ENCODE measurements around the gene NELL1. TPM values are rescaled to one million over a fixed set of nuclear protein-coding genes. Genes with fewer than 3 reads are reported as not detected.

NELL1 gene
- total and polyA plus RNA-seq, 8 donors, result 0.24 to 1.8 (median 0.71) TPM; not detected in 2

- no peak for DNase-seq
- intact Hi-C loops (cut with DNase I), result no loop called here
- H3K9me3 ChIP-seq, result peaks cover 0 to 3% of the 10 kb centered on the region in 2 donors
- H3K4me3 ChIP-seq, result no peak overlapping the region
- no peaks in the 10 kb centered on the region for H3K4me1 ChIP-seq
- ATAC-seq, result no peak
- no peaks in the 10 kb centered on the region for H3K27me3 ChIP-seq
- no peaks in the 10 kb centered on the region for H3K36me3 ChIP-seq
- H3K27ac ChIP-seq, result no peak overlapping the region
- TF ChIP-seq CTCF (IDR thresholded peaks at IDR 0.05), result no peak
Observed at GRCh38 chr11:21250196-21250595, 580.8 kb downstream of the NELL1 start.

DNA sequence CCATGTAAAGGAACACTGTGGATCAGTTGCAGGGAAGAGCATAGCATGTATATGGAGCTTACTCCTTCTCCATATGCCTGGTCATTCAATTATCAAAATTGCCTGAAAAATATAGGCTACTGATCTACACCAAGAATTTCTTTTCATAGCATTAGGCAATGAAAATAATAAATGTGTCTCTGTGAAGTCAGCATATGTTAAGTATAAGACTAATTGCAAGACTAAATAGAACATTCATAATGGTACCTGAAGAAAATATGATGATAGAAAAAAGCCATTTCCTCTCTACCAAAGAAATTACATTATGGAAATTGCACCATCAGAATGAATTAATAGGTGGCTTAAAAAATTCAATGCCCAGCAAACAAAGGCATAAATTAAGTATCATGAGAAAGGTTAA lies 584.7 kb downstream of the NELL1 start:
- ATAC-seq (no peak), DNase-seq (no peak)
- no peaks in the 10 kb centered on the region for H3K27me3 ChIP-seq
- H3K4me1 ChIP-seq, result no peaks in the 10 kb centered on the region
- no peak for TF ChIP-seq CTCF (IDR thresholded peaks at IDR 0.05)
- H3K36me3 ChIP-seq, result no peaks in the 10 kb centered on the region
- no peak overlapping the region for H3K4me3 ChIP-seq
- no peak overlapping the region for H3K27ac ChIP-seq
- intact Hi-C loops (cut with DNase I), result no loop called here
- H3K9me3 ChIP-seq, result no peaks in the 10 kb centered on the region

- Histone ChIP-seq H3K4me1 (no peaks in the 10 kb centered on the region), H3K36me3 (no peaks in the 10 kb centered on the region), H3K27me3 (no peaks in the 10 kb centered on the region), H3K9me3 (no peaks in the 10 kb centered on the region), H3K4me3 (no peak overlapping the region), H3K27ac (no peak overlapping the region)
- intact Hi-C loops (cut with DNase I), result no loop called here
- no peak for TF ChIP-seq CTCF (IDR thresholded peaks at IDR 0.05)
- DNase-seq, result no peak
- no peak for ATAC-seq
Observed at GRCh38 chr11:21254790-21255189, 585.4 kb downstream of the NELL1 start.

DNA sequence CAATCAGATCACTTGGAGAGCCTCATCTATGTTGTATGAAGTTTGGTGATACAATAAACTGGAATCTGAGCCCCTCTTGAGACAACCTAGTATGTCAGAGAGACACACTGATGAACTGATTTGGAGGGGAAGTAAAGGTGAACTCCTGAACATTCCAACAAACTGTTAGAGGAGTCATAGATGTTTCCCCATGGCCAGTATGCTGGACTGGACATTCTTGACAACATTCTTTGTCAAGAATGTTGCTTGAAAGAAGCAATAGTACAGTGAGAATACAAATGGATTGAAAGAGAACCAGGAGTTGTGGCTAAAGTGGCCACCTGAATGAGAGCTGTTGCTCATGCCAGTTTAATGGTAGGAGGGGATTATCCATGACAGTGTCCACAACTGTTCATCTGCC lies 588.1 kb downstream of the NELL1 start:
- Histone ChIP-seq H3K27me3 (no peaks in the 10 kb centered on the region), H3K36me3 (no peaks in the 10 kb centered on the region), H3K27ac (no peak overlapping the region), H3K9me3 (no peaks in the 10 kb centered on the region), H3K4me3 (no peak overlapping the region), H3K4me1 (no peaks in the 10 kb centered on the region)
- DNase-seq (no peak), ATAC-seq (no peak)
- intact Hi-C loops (cut with DNase I), result no loop called here
- no peak for TF ChIP-seq CTCF (IDR thresholded peaks at IDR 0.05)

- H3K4me3 ChIP-seq, result no peak overlapping the region
- no peak overlapping the region for H3K27ac ChIP-seq
- intact Hi-C loops (cut with DNase I), result no loop called here
- H3K27me3 ChIP-seq, result no peaks in the 10 kb centered on the region
- no peak for ATAC-seq
- TF ChIP-seq CTCF (IDR thresholded peaks at IDR 0.05), result no peak
- no peak for DNase-seq
- no peaks in the 10 kb centered on the region for H3K9me3 ChIP-seq
- H3K4me1 ChIP-seq, result no peaks in the 10 kb centered on the region
- H3K36me3 ChIP-seq, result no peaks in the 10 kb centered on the region
Observed at GRCh38 chr11:21258414-21258813, 589.0 kb downstream of the NELL1 start.
